OCI-LY7 (cell line): Measurements from ENCODE around the gene CRIM1. TPM values are rescaled to one million over a fixed set of nuclear protein-coding genes. Genes with fewer than 3 reads are reported as not detected.

Source experiments
- BruUV-seq: library from RNA; stranded (reverse); fragments of 400-500 nt; replicated peaks from 2 replicates; lab custom pipeline; 2021; lab: Mats Ljungman, UMichigan
- CTCF ChIA-PET: fragments of 300-600 bp; sonication (Branson Sonifier 250); formaldehyde crosslinking; loops from one replicate; lab custom pipeline; 2022; ENCODE audit warnings: antibody characterized with exemption; ENCODE audit not compliant: unreplicated experiment; lab: Charles Lee
- POLR2A ChIA-PET: fragments of 300-600 bp; sonication (Branson Sonifier 250); formaldehyde crosslinking; loops from one replicate; lab custom pipeline; 2022; ENCODE audit warnings: antibody characterized with exemption; lab: Charles Lee
- DNase-seq: peaks from one replicate; pipeline ENCODE4 v3.0.0-alpha.2; 2015; ENCODE audit warnings: low spot score
- H2AFZ ChIP-seq: fragments of 200-600 bp; sonication (generic), shearing (Covaris generic); 2 replicates; pipeline ENCODE4 v1.6.1; 2014; ENCODE audit warnings: mild to moderate bottlenecking, antibody characterized with exemption, low read length, moderate library complexity
- H3K27ac ChIP-seq: fragments of 200-600 bp; sonication (generic); 2 replicates; pipeline ENCODE4 v1.5.1; 2014; ENCODE audit warnings: mixed run types, low read depth, mild to moderate bottlenecking, moderate library complexity, low read length, inconsistent platforms; ENCODE audit not compliant: poor library complexity, severe bottlenecking
- H3K36me3 ChIP-seq: fragments of 200-600 bp; sonication (generic); 2 replicates; pipeline ENCODE4 v1.6.1; 2014; ENCODE audit warnings: mild to moderate bottlenecking, antibody characterized with exemption, low read length, moderate library complexity, mixed read lengths; ENCODE audit not compliant: insufficient read depth
- H3K4me1 ChIP-seq: fragments of 200-600 bp; sonication (generic); 2 replicates; pipeline ENCODE4 v1.5.1; 2014; ENCODE audit warnings: mild to moderate bottlenecking, low read length; ENCODE audit not compliant: insufficient read depth, poor library complexity, severe bottlenecking
- H3K4me2 ChIP-seq: fragments of 200-600 bp; sonication (generic); 2 replicates; pipeline ENCODE4 v1.6.1; 2014; ENCODE audit warnings: mild to moderate bottlenecking, low read length
- H3K4me3 ChIP-seq: fragments of 200-600 bp; sonication (generic); 2 replicates; pipeline ENCODE4 v1.5.1; 2014; ENCODE audit warnings: mild to moderate bottlenecking, low read depth, low read length; ENCODE audit not compliant: poor library complexity, severe bottlenecking
- H3K79me2 ChIP-seq: fragments of 200-600 bp; sonication (generic); 2 replicates; pipeline ENCODE4 v1.6.1; 2016; ENCODE audit warnings: low read depth, mild to moderate bottlenecking, low read length, moderate library complexity, mixed read lengths; ENCODE audit not compliant: insufficient read depth
- H3K9me2 ChIP-seq: fragments of 200-600 bp; sonication (generic); 2 replicates; pipeline ENCODE4 v1.6.1; 2016; ENCODE audit warnings: mild to moderate bottlenecking, low read length, mixed read lengths; ENCODE audit not compliant: insufficient read depth
- H3K9me3 ChIP-seq: fragments of 200-600 bp; sonication (generic); 2 replicates; pipeline ENCODE4 v1.6.1; 2014; ENCODE audit warnings: mild to moderate bottlenecking, mixed run types, low read length, mixed read lengths
- H4K20me1 ChIP-seq: fragments of 200-600 bp; sonication (generic); 2 replicates; pipeline ENCODE4 v1.6.1; 2014; ENCODE audit warnings: mild to moderate bottlenecking, antibody characterized with exemption, low read length, moderate library complexity, mixed read lengths; ENCODE audit not compliant: insufficient read depth
- EZH2phosphoT487 ChIP-seq: fragments of 200-600 bp; sonication (generic); IDR thresholded peaks from 2 replicates; pipeline ENCODE4 v1.6.1; 2018; ENCODE audit warnings: low read depth, borderline replicate concordance, mild to moderate bottlenecking, mixed run types, antibody characterized with exemption, low read length, moderate library complexity, mixed read lengths
- intact Hi-C: fragments of 100-400 bp; cut with micrococcal nuclease; formaldehyde crosslinking; loops from one replicate; pipeline ENCODE4 v1.10.0; 2022; ENCODE audit not compliant: unreplicated experiment
- total RNA-seq, 2 experiments: library from RNA; depleted of rRNA in 1 of 2; stranded (reverse); fragments of >200 nt in 1 of 2; shearing (Covaris generic) in 1 of 2; gene quantifications; 2 replicates each; pipeline ENCODE4 v1.2.3, GENCODE V29; 2014 to 2022
- TF ChIP-seq, protein P1 (sequence below): fragments of 200-600 bp; sonication (generic); conservative IDR thresholded peaks from 2 replicates; pipeline ENCODE4 v1.5.1; 2014; ENCODE audit warnings: mild to moderate bottlenecking, antibody characterized with exemption, low read length, moderate library complexity, mixed read lengths

The CRIM1 gene
- total RNA-seq, 2 experiments from 2014 or later, result 37.0 to 47.4 TPM

- H3K36me3 ChIP-seq, result no peaks in the 10 kb centered on the region
- H3K4me1 ChIP-seq, result no peaks in the 10 kb centered on the region
- H3K9me3 ChIP-seq, result no peaks in the 10 kb centered on the region
- no peak for DNase-seq
- no peak overlapping the region for H3K4me3 ChIP-seq
- no peaks in the 10 kb centered on the region for H3K9me2 ChIP-seq
- H3K4me2 ChIP-seq, result no peak overlapping the region
- no peak overlapping the region for H2AFZ ChIP-seq
- ChIA-PET POLR2A (no interaction called here), CTCF (no interaction called here)
- no TSS peak for BruUV-seq
- H3K27ac ChIP-seq, result no peak overlapping the region
- TF ChIP-seq, protein P1, sequence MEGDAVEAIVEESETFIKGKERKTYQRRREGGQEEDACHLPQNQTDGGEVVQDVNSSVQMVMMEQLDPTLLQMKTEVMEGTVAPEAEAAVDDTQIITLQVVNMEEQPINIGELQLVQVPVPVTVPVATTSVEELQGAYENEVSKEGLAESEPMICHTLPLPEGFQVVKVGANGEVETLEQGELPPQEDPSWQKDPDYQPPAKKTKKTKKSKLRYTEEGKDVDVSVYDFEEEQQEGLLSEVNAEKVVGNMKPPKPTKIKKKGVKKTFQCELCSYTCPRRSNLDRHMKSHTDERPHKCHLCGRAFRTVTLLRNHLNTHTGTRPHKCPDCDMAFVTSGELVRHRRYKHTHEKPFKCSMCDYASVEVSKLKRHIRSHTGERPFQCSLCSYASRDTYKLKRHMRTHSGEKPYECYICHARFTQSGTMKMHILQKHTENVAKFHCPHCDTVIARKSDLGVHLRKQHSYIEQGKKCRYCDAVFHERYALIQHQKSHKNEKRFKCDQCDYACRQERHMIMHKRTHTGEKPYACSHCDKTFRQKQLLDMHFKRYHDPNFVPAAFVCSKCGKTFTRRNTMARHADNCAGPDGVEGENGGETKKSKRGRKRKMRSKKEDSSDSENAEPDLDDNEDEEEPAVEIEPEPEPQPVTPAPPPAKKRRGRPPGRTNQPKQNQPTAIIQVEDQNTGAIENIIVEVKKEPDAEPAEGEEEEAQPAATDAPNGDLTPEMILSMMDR, result no peak
- TF ChIP-seq EZH2phosphoT487, result no peak
- intact Hi-C loops, result no loop called here
- H3K79me2 ChIP-seq, result no peaks in the 10 kb centered on the region
- no peaks in the 10 kb centered on the region for H4K20me1 ChIP-seq
Measured at GRCh38 chr2:36487947-36488346, 132.4 kb downstream of the CRIM1 start.

DNA sequence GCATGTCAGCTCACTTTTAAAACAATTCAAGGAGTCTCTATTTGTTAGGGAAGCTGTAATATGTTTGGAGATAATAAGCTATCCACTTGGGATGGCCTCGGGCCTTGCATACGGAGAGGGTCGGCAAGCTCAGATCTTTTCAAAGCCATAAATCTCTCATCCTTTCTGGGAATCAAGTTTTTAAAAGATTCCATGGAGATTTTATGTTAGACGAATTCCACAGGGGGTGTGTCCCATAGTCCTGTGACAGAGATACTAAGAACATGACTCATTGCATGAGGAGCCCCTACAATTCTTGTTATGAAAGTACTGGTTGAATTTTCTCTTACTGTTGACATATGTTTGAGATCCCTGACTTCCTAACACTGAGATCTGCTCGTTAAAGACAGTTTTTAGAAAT, 133.7 kb downstream of the CRIM1 start:
- Histone ChIP-seq H3K36me3 (no peaks in the 10 kb centered on the region), H3K4me2 (no peak overlapping the region), H3K79me2 (no peaks in the 10 kb centered on the region), H2AFZ (no peak overlapping the region), H4K20me1 (no peaks in the 10 kb centered on the region), H3K9me3 (no peaks in the 10 kb centered on the region), H3K9me2 (no peaks in the 10 kb centered on the region), H3K4me1 (no peaks in the 10 kb centered on the region), H3K27ac (no peak overlapping the region), H3K4me3 (no peak overlapping the region)
- TF ChIP-seq EZH2phosphoT487, result no peak
- TF ChIP-seq, protein P1, result no peak
- ChIA-PET POLR2A (interaction anchor here (1.0 kb wide), 1 partner anchor 130 kb away, joined by 3 read pairs; no protein-coding TSS in a partner anchor), CTCF (interaction anchor here (0.6 kb wide), 1 partner anchor 100 kb away, joined by 3 read pairs; no protein-coding TSS in a partner anchor)
- no peak for DNase-seq
- intact Hi-C loops, result no loop called here
- BruUV-seq, result no TSS peak

- DNase-seq, result no peak
- H3K4me3 ChIP-seq, result no peak overlapping the region
- no peaks in the 10 kb centered on the region for H3K9me3 ChIP-seq
- no peaks in the 10 kb centered on the region for H3K36me3 ChIP-seq
- no TSS peak for BruUV-seq
- CTCF ChIA-PET, result no interaction called here
- H3K27ac ChIP-seq, result no peak overlapping the region
- intact Hi-C loops, result no loop called here
- no peaks in the 10 kb centered on the region for H3K79me2 ChIP-seq
- TF ChIP-seq, protein P1, result no peak
- no peak for TF ChIP-seq EZH2phosphoT487
- H3K4me1 ChIP-seq, result no peaks in the 10 kb centered on the region
- H4K20me1 ChIP-seq, result no peaks in the 10 kb centered on the region
- POLR2A ChIA-PET, result interaction anchor here (0.6 kb wide), 1 partner anchor 31 kb away, joined by 4 read pairs; no protein-coding TSS in a partner anchor
- no peak overlapping the region for H3K4me2 ChIP-seq
- H3K9me2 ChIP-seq, result no peaks in the 10 kb centered on the region
- H2AFZ ChIP-seq, result no peak overlapping the region
Measured at GRCh38 chr2:36490749-36491148, 135.2 kb downstream of the CRIM1 start.
